ENCODE measurements around the gene MAEA.

DNA sequence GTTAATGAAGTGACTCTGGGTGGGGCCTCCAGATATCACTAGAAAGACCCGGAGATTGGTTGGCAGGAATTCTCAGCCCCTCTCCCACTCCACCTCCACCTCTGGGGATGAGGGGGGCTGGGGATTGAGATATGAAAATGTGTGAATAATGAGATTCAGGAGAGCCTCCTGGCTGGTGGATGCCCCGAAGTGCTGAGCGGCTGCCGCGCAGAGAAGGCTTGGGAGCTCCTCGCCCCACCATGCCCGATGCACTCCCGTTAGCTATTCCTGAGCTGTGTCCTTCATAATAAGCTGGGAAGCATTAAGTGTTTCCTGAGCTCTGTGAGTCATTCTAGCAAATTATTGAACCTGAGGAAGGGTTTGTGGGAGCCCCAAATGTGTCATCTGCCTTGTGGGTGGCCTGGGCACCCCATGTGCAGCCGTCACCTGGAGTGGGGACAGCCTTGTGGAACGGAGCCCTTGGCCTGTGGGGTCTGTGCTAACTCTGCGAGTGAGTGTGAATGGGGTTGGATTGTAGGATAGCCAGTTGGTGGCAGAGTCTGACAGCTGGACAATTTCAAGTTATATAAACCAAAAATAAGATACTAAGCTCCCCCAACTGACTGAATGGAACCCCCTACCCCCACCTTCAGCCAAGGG lies 4.4 kb upstream of the MAEA start:
- no peak for TF ChIP-seq ZNF24 (IDR thresholded peaks at IDR 0.05)
- no peak for TF ChIP-seq ATF7 (IDR thresholded peaks at IDR 0.05; ENCODE audit: low read depth)
- TF ChIP-seq, protein P1, sequence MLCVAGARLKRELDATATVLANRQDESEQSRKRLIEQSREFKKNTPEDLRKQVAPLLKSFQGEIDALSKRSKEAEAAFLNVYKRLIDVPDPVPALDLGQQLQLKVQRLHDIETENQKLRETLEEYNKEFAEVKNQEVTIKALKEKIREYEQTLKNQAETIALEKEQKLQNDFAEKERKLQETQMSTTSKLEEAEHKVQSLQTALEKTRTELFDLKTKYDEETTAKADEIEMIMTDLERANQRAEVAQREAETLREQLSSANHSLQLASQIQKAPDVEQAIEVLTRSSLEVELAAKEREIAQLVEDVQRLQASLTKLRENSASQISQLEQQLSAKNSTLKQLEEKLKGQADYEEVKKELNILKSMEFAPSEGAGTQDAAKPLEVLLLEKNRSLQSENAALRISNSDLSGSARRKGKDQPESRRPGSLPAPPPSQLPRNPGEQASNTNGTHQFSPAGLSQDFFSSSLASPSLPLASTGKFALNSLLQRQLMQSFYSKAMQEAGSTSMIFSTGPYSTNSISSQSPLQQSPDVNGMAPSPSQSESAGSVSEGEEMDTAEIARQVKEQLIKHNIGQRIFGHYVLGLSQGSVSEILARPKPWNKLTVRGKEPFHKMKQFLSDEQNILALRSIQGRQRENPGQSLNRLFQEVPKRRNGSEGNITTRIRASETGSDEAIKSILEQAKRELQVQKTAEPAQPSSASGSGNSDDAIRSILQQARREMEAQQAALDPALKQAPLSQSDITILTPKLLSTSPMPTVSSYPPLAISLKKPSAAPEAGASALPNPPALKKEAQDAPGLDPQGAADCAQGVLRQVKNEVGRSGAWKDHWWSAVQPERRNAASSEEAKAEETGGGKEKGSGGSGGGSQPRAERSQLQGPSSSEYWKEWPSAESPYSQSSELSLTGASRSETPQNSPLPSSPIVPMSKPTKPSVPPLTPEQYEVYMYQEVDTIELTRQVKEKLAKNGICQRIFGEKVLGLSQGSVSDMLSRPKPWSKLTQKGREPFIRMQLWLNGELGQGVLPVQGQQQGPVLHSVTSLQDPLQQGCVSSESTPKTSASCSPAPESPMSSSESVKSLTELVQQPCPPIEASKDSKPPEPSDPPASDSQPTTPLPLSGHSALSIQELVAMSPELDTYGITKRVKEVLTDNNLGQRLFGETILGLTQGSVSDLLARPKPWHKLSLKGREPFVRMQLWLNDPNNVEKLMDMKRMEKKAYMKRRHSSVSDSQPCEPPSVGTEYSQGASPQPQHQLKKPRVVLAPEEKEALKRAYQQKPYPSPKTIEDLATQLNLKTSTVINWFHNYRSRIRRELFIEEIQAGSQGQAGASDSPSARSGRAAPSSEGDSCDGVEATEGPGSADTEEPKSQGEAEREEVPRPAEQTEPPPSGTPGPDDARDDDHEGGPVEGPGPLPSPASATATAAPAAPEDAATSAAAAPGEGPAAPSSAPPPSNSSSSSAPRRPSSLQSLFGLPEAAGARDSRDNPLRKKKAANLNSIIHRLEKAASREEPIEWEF (IDR thresholded peaks at IDR 0.05; ENCODE audit: insufficient replicate concordance, low read depth, low read length), result no peak
- no peak for TF ChIP-seq CTCF (IDR thresholded peaks at IDR 0.05 in 2 of 3, conservative IDR thresholded peaks at IDR 0.05 in 1 of 3; ENCODE audit: control insufficient read depth in 2 of 3, extremely low read depth in 1 of 3, insufficient read depth in 1 of 3, low read depth in 3 of 3, low read length in 3 of 3)
- no peak for TF ChIP-seq GABPA (IDR thresholded peaks at IDR 0.05; ENCODE audit: low read depth)
- TF ChIP-seq ZBTB40 (IDR thresholded peaks at IDR 0.05; ENCODE audit: borderline replicate concordance), result no peak
- TF ChIP-seq POLR2A (IDR thresholded peaks at IDR 0.05; ENCODE audit: low read depth, low read length), result no peak
- TF ChIP-seq SREBF2 (IDR thresholded peaks at IDR 0.05; ENCODE audit: low read length), result no peak
- TF ChIP-seq, protein P2, sequence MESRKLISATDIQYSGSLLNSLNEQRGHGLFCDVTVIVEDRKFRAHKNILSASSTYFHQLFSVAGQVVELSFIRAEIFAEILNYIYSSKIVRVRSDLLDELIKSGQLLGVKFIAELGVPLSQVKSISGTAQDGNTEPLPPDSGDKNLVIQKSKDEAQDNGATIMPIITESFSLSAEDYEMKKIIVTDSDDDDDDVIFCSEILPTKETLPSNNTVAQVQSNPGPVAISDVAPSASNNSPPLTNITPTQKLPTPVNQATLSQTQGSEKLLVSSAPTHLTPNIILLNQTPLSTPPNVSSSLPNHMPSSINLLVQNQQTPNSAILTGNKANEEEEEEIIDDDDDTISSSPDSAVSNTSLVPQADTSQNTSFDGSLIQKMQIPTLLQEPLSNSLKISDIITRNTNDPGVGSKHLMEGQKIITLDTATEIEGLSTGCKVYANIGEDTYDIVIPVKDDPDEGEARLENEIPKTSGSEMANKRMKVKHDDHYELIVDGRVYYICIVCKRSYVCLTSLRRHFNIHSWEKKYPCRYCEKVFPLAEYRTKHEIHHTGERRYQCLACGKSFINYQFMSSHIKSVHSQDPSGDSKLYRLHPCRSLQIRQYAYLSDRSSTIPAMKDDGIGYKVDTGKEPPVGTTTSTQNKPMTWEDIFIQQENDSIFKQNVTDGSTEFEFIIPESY (IDR thresholded peaks at IDR 0.05), result no peak

Data from GM12878 (cell line).